Hematopoietic multipotent progenitor cell treated with erythropoietin and hydrocortisone succinate and interleukin-3 and kit ligand, for 15 days (in vitro differentiated cells): ENCODE data around the gene GRIN1.
A peak's percentile ranks its signal among the peaks of the same experiment; 100 is the strongest.

Experiments
- DNase-seq: peaks from one replicate; pipeline ENCODE4 v3.0.0-alpha.2; 2015; ENCODE audit warnings: low spot score

GRIN1 gene

DNA sequence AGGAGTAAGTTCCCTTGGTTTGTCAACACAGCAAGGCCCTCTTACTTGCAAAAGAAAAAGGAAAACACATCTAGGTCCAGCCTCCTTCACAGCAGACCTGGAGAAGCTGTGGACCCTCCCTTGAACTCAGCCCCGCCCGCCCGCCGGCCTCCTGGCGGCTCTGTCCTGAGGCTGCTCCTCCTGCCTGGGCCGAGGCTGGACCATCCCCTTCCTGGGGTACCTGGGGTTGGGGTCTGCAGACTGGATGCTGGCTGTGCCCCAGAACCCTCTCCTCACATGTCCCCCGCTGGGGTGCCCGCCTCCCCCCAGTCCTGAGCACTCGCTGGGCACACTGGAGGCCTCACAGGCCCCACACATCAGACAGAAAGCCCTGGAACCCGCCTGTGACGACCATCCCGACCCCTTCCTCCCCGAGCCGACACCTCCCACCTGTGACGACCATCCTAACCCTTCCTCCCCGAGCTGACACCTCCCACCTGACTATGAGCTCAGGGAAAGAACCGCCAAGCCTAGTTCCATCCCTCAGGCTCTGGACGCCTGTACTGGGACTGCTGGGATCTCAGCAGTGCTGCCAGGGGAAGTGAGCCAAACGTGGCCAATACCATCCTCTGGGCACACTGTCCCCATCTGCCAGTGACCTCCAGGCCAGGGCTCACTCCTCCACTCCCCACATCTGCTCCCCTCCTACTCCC is 40.1 kb downstream of the GRIN1 start:
- DNase-seq, result no peak

DNA sequence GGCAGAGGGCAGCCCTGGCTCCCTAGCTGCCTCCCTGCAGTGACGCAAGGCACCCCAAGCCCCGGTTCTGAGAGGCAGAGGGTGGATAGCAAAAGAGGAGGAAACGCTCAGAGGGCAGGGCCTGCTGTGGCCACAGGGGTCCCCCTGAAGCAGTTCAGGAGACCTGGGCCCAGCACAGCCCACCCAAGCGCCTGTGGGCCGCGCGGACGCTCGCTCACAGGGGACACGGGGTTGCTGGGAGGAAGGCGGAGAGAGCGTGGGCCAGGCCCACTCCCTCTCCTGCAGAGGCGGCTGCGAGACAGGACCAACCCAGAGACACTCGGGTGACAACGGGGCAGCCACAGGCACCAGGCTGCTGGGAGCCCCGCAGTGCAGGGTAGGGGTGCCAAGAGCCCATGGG is 40.8 kb downstream of the GRIN1 start:
- DNase-seq, result no peak

GRCh38 chr9:137180491-137180890 is 41.5 kb downstream of the GRIN1 start:
- DNase-seq, result no peak

GRCh38 chr9:137181680-137182079 is 42.7 kb downstream of the GRIN1 start:
- no peak for DNase-seq

GRCh38 chr9:137182836-137183235 is 43.9 kb downstream of the GRIN1 start:
- DNase-seq, result no peak

GRCh38 chr9:137183980-137184595 is 45.1 kb downstream of the GRIN1 start:
- DNase-seq, result no peak

- DNase-seq, result no peak
Observed at GRCh38 chr9:137184881-137185660, 46.1 kb downstream of the GRIN1 start.

DNA sequence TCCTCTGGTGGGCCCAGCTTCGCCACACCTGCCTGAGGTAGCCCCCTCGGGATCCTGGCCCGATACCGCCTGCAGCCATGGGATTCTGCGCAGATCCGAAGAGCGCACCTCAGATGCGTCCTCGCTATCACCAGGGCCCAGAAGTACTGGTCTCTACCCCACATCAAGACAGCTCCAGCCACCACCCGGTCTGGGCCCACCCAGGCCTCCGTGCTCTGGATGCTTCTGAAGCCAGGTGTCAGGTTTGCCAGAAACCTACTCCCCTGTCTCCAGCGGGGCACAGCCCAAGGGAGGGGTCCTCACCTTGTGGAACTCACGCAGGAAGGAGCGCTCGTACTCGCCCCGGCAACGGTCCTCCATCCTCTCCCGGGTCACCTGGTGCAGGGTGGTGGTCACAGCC is 47.0 kb downstream of the GRIN1 start:
- DNase-seq, result no peak

DNA sequence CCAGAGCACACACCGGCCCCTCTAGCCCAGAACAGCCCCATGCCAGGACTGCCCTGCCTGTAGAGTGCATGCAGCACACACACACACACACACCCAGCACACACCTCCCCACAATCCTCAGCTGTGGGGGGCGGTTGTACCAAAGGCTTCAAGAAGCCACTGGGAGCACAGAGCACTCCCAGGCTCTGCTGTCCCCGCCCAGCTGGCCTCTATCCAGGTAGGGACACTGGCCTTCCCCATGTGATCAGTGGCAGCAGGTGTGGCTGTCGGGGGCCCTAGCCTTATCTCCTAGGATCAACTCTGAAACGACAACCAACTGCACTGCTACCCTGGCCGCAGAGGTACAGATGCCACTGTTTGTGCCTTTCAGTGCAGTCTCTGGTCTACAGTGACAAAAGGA is 47.4 kb downstream of the GRIN1 start:
- DNase-seq, result no peak

- DNase-seq, result no peak
Observed at GRCh38 chr9:137187386-137187785, 48.4 kb downstream of the GRIN1 start.

DNA sequence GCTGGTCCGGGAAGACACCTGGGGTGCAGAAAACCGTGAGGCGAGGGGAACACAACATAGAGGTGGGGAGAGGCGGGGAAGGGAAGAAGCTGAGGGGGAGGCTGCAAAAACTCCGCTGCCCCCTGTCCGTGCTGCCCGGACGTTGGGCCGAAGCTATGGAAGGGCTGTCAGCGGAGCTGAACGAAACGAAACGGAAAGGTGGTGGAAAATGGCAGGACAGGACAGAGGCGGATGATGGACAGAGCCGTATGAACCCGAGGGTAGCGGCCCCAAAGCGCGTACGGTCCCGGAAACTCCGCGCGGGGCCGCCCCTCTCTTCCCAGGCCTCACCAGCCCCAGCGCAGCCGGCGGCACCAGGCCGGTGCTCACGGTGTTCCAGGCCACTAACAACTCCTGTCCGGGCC is 49.1 kb downstream of the GRIN1 start:
- no peak for DNase-seq

- peak; percentile 95 for DNase-seq
Observed at GRCh38 chr9:137188490-137189296, 49.7 kb downstream of the GRIN1 start, which contains the start of the genes ANAPC2 and SSNA1. ANAPC2 (minus strand) TSS chr9:137188560; CDS start chr9:137188532, 28 bp downstream. SSNA1 (plus strand) TSS chr9:137188676; CDS start chr9:137188727, 51 bp downstream.

DNA sequence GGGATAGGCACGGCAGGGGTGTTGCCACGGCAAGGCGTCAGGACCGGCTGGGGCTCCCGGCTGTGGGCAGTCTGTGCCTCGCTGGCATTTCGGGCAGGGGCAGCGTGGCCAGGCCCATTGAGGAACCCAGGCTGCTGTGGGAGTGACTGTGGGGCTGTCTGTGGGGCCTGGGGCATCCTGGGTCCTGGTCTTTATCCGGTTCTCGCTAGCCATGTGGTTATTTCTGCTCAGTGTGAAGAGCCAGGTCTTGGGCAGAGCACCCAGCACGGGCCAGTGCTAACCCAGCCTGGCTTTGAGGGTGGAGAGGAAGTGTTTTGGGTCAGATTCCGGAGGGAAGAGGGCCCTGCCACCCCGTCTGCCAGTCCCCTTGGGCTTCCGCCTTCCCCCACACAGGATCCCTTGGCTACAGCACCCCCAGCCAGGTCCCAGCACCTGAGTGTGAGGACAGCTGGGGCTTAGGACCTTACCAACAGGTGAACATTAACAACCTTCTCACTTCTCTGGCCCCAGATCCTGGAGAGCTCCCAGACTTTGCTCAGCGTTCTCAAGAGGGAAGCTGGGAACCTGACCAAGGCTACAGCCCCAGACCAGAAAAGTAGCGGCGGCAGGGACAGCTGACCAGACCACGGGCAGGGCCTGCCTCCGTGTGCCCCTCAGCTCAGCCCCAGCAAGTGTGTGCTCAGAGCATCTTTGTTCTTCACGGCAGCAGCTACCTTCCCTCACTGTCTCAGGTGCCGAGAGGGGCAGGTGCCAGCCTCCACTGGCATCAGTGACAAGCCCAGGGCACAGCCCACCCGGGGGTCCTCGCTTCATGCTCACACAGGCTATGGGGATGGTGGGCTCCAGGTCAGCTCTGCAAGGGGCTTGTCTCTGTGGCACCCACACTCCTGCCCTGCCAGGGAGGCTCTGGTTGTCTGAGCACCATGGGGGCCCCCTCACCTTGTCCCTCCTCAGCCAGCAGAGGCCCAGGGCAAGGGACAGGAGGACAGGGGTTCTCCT is 50.6 kb downstream of the GRIN1 start:
- no peak for DNase-seq

DNA sequence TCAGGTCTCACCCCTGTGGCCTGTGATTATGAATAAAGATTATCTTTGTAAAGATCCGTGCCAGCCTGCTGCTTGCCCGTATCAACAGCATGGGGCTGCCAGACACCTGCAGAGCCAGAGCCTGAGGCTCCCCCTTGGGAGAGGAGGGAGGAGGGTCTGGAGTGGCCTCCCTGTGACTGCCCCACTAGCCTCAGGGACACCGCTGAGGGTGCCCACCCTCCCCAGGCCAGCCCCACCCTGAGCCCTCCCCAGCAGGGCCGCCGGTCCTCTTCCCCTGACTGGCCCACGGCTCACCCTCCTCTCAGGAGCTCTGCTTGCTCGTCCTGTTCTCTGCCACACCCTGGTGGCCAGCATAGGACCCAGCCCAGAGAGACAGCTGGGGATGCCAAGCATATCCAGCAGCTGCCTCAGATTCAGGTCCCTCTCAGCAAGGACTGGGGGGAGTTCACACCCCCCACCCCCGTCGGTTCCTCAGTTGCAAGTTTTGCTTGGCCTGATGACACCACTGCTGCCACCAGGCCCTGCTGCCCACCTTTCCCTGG is 51.4 kb downstream of the GRIN1 start:
- DNase-seq, result no peak

DNA sequence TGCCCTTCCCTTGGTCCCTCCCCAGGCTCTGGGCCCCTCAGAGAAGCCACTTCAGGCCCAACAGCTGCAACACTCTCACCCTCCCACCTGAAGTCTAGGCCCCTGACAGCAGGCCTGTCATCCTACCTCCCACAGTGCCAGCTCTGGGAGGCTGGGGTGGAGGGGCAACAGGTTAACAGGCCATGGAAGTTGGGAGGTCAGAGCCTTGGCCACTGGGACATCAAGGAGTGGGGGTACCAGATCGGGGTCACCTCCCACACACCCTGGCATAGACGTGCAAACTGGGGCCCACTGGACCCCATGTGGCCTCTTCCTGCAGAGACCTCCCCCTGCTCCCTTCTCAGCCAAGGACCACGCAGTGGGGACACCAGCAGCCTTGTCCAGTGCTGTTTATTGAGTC is 52.3 kb downstream of the GRIN1 start:
- DNase-seq, result no peak

- DNase-seq, result no peak
Observed at GRCh38 chr9:137191691-137192447, 52.9 kb downstream of the GRIN1 start.

GRCh38 chr9:137192448-137192780 is 53.5 kb downstream of the GRIN1 start:
- no peak for DNase-seq

- no peak for DNase-seq
Observed at GRCh38 chr9:137192859-137193258, 53.9 kb downstream of the GRIN1 start.

DNA sequence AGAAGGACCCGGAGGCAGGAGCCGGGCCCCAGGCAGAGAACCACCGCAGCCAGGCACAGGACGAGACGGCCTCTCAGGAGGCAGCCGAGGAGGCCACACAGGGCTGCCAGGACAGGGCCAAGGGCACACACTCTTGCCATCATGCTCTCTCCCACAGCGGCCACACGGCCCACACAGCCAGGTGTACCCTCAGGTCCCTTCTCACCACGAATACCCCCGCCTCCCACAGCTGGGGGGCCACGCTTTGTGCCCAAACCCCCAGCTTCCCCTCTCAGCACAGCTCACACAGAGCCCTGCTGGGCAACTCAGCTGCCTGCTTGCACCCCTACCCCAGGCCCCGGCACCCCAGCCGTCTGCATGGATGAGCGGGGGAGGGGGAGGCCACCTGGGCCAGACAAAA is 54.8 kb downstream of the GRIN1 start:
- DNase-seq, result no peak

GRCh38 chr9:137194388-137194787 is 55.4 kb downstream of the GRIN1 start:
- no peak for DNase-seq
